ENCODE data around the gene SPAG7. TPM values are rescaled to one million over a fixed set of nuclear protein-coding genes. Genes with fewer than 3 reads are reported as not detected.

SPAG7 gene
- polyA plus RNA-seq, 1 donor = 92.0 TPM

DNA sequence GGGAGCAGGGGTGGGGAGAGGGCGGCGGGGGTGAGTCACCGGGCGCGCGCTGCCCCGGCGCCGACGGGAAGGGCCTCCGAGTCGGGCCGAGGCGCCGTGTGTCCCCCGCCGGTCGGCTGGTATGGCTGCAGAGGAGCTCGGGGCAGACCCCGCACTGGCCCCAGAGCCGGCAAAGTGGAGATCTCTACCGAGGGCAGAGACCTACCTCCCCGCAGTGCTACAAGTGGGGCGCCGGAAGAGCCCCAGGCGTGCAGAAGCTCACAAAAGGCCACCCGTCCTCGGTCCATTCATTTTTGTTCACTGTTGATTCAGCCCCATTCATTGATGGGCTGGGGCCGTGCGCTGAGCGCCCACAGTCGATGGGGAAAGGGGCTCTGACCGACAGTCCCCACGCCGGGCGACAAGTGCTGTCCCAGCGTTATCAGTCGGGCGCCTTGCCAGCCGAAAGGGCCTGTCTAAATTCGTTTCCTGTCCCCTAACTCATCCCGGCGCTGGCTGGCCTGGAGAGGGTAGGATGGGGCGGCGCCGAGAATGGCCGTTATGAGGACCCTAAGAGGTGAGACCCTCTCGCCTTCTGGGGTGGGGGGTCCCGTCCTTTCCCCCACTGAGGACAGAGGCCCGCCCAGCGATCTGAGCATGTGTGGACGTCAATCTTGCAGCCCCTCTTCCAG, 17.4 kb downstream of the SPAG7 start:
- DNase-seq = no peak

DNA sequence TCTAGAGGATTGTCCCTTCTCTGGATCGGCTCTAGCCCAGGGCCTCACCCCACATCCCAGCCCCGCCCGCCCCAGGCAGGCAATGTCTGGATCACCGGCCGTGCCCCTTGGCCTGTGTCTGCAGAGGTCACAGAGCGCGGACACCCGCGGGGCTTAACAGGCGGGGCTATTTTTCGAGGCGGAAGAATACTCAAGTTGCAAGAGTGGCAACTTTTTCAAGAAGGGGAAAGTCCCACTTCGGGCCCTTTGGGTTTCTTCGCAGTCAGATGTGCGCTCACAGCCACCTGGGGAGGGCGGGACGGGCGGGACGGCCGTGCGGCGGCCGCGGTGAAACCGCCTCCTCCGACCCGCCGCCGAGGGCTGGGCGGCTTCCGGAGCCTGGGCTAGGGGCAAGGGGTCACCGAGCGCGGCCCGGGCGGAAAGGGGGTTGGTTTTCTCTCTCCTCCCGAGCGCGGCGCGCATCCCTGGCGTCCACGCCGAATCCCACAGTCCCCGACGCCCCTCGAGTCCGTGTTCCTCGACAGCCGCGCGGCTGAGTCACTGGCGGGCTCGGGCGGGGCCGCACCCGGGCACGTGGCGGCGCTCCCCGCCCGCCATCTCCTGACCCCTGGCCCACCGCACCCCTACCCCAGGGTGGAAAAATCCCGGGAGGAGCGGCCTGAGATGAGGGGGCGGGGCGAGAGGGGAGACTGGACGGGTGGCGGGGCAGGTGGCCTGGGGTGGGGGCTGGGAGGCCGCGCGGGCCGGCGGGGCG, 18.1 kb downstream of the SPAG7 start:
- peak; percentile 64 for DNase-seq

DNA sequence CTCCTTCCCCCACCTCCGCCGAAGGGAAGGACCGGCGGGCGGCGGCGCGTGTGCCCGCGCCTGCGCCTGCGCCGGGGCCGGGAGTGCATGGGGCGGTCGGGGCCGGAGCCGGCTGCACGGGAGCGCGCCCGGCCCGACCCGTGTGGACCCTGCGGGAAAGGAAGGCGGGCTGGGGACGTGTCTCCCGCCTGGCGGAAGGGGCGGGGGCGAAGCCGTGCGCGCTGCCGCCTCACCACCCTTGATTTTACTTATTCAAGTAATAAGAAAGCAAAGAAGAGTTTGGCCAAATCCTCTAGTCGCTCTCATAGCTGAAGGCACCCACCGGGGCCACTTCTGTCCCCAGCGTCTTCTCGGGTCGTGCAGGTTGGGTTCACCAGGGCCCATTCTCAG, 18.7 kb downstream of the SPAG7 start:
- DNase-seq = peak; percentile 93

DNA sequence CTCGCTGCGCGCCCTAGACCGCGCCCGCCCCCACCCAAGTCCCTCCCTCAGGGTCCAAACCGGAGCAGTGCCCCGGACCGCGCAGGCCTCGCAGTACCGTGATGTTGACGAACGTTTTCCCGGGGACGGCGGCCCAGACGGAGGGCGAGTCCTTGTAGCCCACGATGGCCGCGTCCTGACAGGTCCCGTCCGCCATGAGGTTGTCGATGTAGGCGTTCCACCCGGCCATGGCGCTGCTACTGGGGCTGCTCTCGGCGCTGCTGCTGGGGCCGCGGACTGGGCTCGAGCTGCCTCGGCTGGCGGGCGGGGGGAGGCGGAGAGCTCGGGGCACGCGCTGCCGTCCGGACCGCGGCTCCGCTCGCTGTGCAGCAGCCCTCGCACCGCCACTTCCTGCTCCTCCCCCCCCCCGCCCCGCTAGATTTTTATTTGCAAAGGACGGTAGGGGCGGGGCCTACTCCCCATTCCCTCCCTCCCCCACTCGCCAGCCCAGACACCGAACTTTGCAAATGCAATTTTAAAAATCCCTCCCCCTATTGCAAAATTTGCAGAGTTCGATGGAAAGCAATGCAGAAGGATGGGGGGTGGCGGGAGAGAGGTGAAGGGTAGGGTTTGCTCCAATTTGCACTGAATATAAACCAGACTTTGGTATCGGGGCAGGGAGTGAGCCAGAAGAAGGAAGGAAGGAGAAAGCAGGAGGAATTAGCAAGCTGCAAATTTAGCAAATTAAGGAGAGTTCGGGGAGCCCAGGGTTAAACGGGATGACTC, 19.3 kb downstream of the SPAG7 start, which contains the start of gene PFN1:
Gene PFN1 (minus strand): TSS at position 365 of the 765 bp plus-strand sequence. CDS start 136 bp downstream, at position 229.
- DNase-seq = peak; percentile 93

DNA sequence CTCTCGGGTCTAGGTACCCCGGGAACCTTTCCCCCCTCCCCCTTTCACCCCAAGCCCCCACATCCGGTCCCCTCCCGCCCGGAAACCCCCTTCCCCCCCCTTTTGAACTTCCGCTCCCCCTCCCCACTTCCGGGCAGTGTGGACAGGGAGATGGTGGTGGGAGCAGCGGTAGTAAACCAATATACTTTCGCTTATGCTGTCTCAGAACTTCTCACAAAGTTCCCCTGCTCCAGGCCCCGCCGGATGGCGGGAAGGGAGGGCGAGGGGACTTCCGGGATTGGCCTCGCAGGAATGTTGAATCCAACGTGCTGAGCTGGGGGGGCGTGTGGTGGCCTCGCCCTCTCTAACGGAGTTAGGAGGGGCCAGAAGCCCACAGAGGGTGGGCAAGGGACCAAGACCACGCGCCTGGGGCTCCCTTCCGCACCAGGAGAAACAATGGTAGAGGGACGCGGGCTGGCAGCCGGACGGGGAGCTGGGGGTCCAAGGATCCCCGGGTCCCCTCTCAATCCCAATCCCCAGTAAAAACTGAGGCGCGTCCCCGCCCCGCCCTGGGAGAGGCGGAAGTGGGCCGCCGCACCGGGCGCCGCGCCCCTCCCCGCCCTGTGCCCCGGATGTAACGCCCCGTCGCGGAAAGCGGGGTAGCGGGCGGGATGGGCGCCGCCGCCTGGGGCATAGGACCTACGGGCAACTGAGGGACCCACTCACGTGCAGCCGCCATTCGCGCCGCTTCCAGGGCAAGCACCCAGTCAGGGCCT, 20.0 kb downstream of the SPAG7 start:
- DNase-seq = peak; percentile 66

DNA sequence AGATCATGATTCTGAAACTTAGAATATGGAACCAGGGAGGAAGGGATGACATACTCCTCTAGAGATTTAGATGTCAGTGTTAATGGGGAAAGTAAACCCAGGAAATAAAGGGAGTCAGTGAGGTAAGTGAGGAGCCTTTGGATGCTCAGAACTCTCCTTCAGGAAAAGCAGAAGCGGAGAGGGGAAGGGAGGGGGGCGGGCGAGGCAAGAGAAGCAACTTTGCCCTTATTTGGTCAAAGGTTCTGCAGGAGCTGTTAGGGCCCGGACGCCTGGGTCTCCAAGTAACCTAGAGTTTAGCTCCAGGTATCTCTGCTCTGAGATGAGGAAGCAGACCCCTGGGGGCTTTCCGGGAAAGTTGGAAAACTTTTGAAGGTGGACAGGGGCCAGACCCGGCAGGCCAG, 20.6 kb downstream of the SPAG7 start:
- no peak for DNase-seq

DNA sequence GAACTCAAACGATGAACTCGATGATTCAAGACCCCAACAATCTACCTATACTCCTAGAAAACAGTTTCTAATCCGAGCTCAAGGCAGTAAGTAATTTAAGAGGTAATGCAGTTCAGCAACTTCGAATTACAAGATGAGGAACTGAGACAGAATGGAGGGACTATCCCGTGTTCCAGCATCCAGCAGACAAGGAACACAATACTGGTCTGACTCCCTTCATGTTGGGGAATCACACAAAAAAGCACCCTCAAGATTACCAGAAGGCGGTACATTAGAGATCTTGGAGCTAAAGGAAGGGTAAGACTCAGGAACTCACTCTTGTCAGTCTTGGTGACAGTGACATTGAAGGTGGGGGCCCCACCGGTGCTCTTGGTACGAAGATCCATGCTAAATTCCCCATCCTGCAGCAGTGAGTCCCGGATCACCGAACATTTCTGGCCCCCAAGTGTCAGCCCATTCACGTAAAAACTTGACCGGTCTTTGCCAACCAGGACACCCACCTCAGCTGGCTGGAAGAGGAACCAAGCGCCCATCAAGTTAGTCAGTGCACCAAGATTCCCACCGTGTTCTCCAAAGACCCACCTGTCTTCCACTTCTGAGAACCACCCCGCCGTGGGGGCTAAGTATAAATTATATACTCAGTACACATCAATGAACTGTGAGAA, 21.2 kb downstream of the SPAG7 start:
- no peak for DNase-seq

DNA sequence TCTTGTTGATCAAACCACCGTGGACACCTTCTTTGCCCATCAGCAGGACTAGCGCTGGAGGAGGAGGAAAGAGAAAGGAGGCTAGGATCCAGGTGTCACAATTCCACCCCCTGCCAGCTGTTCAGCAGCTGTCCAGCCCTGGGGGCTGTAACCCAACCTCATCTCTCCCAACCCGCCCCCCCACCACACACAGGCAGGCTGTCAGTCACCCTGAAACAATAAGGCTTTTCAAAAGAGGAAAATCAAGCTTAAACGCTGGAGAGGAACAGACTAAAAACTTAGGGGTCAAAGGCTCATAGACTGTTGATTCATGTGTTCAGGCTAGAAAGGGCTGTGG, 21.7 kb downstream of the SPAG7 start:
- no peak for DNase-seq

DNA sequence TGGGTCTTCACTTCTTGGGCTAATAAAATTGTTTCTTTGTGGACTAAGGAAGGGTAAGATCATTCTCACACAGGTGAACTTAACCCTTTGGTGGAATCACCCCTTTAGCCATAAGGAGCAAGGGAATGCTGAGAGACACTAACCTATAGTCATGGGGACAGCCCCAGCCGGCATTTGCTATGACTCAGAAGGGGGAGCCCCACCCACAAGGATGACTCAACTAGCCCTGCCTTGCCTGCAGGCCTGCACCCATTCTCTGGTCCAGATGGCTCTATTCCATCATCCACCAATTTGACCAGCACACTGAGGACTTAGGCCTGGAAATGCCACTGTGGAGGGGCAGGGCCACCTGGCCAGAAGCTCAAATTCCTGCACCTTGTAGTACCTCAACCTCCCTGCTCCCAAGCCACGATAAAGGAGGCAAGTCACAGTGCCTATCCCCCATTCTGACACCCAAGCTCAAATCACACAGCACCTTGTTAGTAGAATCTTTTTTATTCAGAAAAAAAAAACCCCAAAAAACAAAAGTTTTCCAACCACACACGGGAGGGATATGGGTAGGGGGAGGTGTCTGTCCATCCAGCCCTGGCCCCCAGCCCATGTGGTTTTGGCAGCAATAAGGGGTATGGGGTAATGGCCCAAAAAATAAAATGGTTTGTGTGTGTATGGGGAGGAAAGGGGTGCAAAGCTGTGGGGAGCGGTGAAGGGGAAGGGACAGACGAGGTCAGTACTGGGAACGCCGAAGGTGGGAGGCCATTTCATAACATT, 22.3 kb downstream of the SPAG7 start:
- DNase-seq = no peak

DNA sequence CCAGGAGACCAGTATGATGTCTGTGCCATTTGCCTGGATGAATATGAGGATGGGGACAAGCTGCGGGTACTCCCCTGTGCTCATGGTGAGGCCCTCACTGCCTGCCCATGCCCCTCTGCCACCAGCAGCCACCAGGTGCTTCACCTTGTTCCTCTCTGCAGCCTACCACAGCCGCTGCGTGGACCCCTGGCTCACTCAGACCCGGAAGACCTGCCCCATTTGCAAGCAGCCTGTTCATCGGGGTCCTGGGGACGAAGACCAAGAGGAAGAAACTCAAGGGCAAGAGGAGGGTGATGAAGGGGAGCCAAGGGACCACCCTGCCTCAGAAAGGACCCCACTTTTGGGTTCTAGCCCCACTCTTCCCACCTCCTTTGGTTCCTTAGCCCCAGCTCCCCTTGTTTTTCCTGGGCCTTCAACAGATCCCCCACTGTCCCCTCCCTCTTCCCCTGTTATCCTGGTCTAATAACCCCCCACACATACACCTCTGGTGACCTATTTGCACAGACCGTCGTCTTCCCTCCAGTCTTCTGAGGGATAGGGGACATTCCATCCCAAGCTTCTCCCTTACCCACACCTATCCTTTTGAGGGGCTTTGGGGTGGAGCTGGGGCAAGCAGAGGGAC, 23.0 kb downstream of the SPAG7 start:
- DNase-seq = no peak

DNA sequence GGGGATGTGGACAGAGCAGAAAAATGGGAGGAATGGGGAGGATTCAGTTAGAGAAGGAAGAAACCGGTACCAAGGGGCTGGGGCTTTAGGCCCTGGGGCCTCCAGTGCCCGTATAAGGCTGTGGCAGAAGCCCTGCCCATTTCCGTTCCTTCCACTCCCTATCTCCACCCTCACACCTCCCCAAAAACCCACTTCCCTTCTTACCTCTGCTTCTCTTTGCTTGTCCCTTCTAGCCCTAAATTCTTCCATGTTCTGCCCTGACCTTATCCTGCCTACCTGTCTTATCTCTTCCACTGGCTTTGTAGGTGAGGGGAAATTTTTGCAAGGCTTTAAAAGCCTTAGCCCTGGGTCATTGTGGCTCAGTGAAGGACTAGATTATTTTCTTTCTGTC, 23.5 kb downstream of the SPAG7 start:
- no peak for DNase-seq

DNA sequence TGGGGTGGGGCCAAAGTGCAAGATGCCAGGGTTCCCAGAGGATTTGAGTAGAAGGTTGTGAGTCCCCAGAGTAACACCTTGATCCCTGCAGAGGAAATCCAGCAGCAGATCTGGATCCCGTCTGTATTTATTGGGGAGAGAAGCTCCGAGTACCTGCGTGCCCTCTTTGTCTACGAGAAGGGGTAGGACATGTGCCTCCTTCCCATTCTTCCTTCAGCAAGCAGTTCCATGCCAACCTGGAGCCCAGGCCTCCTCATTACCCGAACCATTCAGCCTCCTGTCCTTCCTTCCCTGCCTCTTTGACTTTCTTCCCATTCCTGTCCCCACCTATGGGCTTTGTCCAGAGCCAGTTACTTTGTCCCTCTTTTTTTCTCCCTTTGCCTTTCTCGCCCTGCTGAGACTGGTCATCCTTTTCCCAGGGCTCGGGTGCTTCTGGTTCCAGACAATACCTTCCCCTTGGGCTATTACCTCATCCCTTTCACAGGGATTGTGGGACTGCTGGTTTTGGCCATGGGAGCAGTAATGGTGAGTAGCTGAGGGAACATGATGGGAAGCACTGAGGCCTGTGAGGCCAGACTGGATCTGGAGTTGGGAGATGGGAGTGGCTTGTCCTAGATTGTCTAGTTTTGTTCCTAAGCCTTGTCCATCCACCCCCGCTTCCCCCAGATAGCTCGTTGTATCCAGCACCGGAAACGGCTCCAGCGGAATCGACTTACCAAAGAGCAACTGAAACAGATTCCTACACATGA, 24.7 kb downstream of the SPAG7 start:
- no peak for DNase-seq

DNA sequence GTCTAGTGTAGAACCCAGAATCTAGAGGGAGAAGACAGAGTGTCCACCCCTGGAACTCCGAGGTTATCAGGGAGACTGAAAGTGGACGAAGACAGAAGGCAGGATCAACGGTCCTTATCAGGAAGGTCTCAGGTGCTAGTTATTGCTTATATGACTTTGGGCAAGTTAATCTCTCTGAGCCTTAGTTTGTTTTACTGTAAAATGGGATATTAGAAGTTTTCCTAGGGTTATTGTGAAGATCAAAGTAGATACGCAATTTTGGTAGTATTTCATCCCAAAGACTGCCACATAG, 26.4 kb downstream of the SPAG7 start:
- no peak for DNase-seq

DNA sequence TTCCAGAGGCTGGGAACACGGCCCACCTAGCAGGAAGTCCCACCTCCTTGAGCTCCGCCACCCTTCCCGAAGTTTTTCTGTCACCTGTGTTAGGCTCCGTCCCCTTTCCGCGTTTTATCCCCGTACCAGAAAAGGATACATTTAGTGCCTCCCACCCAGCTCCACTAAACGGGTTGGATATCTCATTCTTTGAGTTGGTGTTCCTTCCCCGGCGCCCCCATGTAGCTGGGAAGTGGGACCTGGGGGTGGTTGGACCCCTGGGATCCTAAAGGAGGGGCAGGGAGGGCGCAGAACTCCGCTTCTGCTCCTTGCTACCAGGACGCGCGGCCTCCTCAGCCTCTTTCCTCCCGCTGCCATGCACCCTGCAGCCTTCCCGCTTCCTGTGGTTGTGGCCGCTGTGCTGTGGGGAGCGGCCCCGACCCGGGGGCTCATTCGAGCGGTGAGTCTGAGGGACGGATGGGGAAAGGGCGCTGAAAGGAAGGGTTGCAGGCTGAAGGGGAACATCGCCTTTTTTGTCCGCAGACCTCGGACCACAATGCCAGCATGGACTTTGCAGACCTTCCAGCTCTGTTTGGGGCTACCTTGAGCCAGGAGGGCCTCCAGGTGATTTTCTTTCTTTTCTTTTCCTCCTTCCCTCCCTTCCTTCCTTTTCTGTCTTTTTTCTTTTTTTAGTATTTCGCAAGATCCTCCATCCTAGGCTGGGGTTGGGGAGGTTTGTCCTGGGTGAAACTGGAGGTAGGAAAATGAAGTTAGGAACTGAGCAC, 26.9 kb downstream of the SPAG7 start:
- DNase-seq = no peak

DNA sequence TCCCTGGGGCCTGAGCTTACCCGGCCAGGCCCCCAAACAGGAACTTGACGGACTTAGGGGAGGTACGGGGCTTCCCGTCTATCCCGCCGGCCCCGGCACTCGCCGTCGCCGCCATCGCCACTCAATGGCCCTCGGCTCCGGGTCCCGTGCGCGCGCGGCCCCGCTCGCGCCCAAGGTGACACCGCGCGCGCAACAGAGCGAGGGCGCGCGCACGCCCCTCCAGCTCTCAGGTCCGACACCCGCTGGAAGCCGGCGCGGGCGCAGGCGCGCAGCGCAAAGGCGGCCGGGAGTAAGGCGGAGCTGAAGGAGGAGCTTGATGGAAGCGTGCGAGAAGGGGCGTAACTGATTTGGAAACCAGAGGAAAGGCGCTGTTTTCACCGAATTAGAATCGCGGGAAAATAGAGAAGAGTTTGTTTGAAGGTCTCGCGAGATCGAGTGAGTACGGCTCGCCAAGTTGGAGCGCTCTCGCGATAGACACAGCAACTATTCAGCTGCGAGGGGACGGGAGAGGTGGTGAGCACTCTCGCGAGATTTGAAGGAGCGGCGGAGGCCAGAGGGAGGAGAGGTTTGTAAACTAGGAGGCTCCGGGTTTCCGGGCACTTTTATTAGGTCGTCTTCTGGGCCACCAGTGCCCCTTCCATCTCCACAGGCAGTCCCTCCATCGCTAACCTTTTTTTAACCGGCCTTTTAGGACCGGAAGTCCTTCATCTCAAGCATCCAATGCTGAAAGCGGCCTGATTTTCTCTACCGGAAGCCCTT, 27.6 kb downstream of the SPAG7 start, which contains the start of the genes RNF167 and SLC25A11:
Gene RNF167 (plus strand): TSS at position 473 of the 759 bp plus-strand sequence. CDS start 642 bp downstream, outside the sequence.
Gene SLC25A11 (minus strand): TSS at position 251 of the 759 bp plus-strand sequence. CDS start 136 bp downstream, at position 115.
- peak; percentile 99 for DNase-seq

DNA sequence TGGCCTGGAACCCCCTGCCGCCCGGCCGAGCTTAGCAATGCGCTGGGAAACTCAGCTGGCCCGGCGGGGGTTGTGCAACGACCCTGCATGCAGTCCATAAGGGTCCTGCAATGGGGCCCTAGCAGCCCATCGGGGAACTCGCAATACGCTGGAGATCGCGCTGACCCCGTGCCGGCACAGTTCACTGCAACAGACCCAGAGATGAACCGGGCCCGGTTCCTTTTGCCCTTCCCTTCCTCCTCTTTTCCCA, 28.1 kb downstream of the SPAG7 start:
- DNase-seq = no peak

DNA sequence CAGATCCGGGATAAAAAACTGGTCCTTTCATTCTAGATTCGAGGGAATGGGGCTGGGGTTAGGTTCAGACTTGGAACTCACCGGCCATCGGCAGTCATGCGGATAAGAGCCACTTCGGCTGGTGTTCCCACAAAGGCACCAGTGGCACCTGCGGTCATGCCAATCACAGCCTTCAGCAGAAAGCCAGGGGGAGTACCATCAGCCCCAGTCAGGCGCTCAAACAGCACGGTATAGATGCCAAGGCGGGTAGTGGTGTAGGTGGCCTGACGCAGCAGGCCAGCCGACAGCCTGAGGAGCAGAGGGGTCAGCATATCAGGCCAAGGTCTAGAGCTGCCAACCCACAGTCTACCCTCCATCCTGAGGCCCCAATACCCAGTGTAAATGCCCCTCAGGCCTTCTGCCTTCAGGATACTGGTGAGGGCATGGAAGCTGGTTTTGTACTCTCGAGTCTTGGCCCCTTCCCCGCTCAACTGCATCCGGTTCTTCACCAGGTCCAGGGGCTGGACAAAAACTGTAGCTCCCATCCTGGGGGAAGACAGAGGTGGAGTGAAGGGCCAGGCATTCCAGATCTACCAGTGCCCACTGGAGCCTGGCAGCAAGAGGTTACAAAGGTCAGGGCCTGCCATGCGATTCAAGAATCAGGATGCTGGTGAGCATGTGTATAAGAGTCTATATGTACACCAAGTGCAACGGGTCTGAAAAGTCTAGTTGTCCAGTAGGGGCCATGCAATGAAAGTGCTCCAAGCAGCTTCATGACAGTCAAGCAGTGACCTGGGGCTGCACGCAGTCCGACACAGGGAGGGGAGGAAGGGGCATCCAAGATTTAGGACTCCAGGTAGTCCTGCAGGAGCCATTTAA, 28.7 kb downstream of the SPAG7 start:
- no peak for DNase-seq

DNA sequence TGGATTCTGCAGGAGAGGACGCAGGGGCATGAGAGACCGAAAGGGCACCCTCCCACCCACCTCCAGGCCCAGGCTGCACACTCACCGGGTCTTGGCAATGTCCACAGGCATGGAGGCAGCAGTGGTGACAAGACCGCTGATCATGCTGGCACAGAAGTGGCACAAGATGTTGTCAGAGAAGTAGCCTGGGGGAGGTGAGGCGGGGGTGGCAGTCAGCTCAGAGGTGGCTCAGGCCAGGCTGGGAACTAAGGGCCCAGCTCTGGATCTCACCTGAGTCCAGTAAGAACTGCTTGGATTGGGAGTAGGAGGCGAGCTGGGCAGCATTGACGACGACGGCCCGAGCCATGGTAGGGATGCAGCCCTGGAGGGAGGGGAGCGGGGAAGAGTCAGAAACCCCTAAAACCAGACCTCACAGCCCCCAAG, 29.5 kb downstream of the SPAG7 start:
- DNase-seq = no peak

Measured in hindlimb muscle (tissue), 1 donor.